Right lobe of liver (tissue), 6 donors: Measurements from ENCODE around the gene AGBL5. TPM values are rescaled to one million over a fixed set of nuclear protein-coding genes. Genes with fewer than 3 reads are reported as not detected.
"Not testable (repeated sequence)": the region's sequence is repeated elsewhere in the genome, so short reads cannot be mapped to it uniquely, and the experiment has no call there.

Experiments used
- ATAC-seq, 4 donors: fragments of 200-7000 bp; cut with Tn5 transposase; one replicate each; pipeline ENCODE4 v1.9.1; 2020; ENCODE audit warnings: mild to moderate bottlenecking in 4 of 4, moderate library complexity in 4 of 4
- DNase-seq, 3 donors: peaks; one replicate each; pipeline ENCODE4 v3.0.0-alpha.2; 2020
- H3K27ac ChIP-seq, 3 donors: fragments of 200-600 bp; one replicate each; pipeline ENCODE4 v1.8.0; 2022
- H3K27me3 ChIP-seq, 2 donors: fragments of 200-600 bp; one replicate each; pipeline ENCODE4 v1.8.0; 2022
- H3K36me3 ChIP-seq, 4 donors: fragments of 200-600 bp; sonication (generic) in 1 of 4; one replicate each; pipeline versions ENCODE4 v1.5.1 to v1.8.0; 2017 to 2022; ENCODE audit warnings: control low read depth in 1 of 4
- H3K4me1 ChIP-seq, 4 donors: fragments of 200-600 bp; sonication (generic) in 1 of 4; one replicate each; pipeline versions ENCODE4 v1.5.1 to v1.8.0; 2017 to 2022; ENCODE audit warnings: control low read depth in 1 of 4
- H3K4me3 ChIP-seq, 3 donors: fragments of 200-600 bp; one replicate each; pipeline ENCODE4 v1.8.0; 2022
- H3K9me3 ChIP-seq, 4 donors: fragments of 200-600 bp; sonication (generic) in 1 of 4; one replicate each; pipeline versions ENCODE4 v1.5.1 to v1.8.0; 2017 to 2022; ENCODE audit warnings: control low read depth in 1 of 4
- CTCF ChIP-seq, 4 donors: fragments of 200-600 bp in 3 of 4; fragments of 450-650 bp in 1 of 4; IDR thresholded peaks; one replicate each; pipeline versions ENCODE4 v1.5.1 to v1.8.0; 2016 to 2022; ENCODE audit warnings: antibody characterized with exemption in 4 of 4, mild to moderate bottlenecking in 2 of 4
- POLR2A ChIP-seq: fragments of 450-650 bp; IDR thresholded peaks from one replicate; pipeline ENCODE4 v1.6.1; 2017; ENCODE audit warnings: antibody characterized with exemption, mild to moderate bottlenecking
- WGBS: methylation state at CpG from one replicate; pipeline ENCODE4 v1.1.6; 2018; ENCODE audit warnings: low coverage, low lambda C conversion rate; ENCODE audit not compliant: insufficient coverage; ENCODE audit errors: missing lambda C conversion rate; 5-methylcytosine and 5-hydroxymethylcytosine counted together
- intact Hi-C, 2 donors: fragments of 100-400 bp; cut with DNase I; formaldehyde crosslinking; loops; one replicate each; pipeline versions ENCODE4 v1.11.2 to v1.14.1; 2022
- total RNA-seq, 6 experiments: library from RNA; depleted of rRNA in 2 of 6; stranded (reverse); fragments of >200 nt in 2 of 6; fragmentation: NEBNext Ultra II Directional in 3 of 6; extraction: Animal tissue kit (Norgen Biotek cat#: 25700) in 3 of 6; gene quantifications; one replicate each; pipeline versions ENCODE4 v1.1.0 to v1.2.4, GENCODE V29; 2016 to 2023
- donor health status: DM: no; HTN: yes; CAD: no.
- donor health status: DM: no; HTN: no; CAD: no.
- donor health status: DM: no; HTN: no; CAD: no.
- donor health status: DM: no; HTN: yes; CAD: no.
- donor health status: DM: no; HTN: yes; CAD: no.

Gene AGBL5
- total RNA-seq, 6 experiments from 2014 or later: 3.9 to 7.4 (median 6.4) TPM

- Histone ChIP-seq H3K9me3 (no peaks in the 10 kb centered on the region), H3K27me3 (no peaks in the 10 kb centered on the region), H3K4me1 (peaks cover 0 to 19% (median 8%) of the 10 kb centered on the region in 4 donors), H3K36me3 (peaks cover 0 to 38% (median 15%) of the 10 kb centered on the region in 4 donors), H3K27ac (no peak overlapping the region), H3K4me3 (no peak overlapping the region)
- intact Hi-C loops: no loop called here
- TF ChIP-seq CTCF (IDR thresholded peaks at IDR 0.05) (no peak), POLR2A (no peak)
- no peak for DNase-seq
- WGBS: 61% methylated on average over 10 of the region's 10 CpGs
- ATAC-seq: no peak
These were observed 48.6 kb downstream of the AGBL5 start for GRCh38 chr2:27100036-27100435.

GRCh38 chr2:27102329-27102728 is 50.9 kb downstream of the AGBL5 start:
- intact Hi-C loops: no loop called here
- ATAC-seq: peak; percentile 4 to 26 (median 14)
- no CpG with 5 or more reads among the region's 5 CpGs for WGBS

GRCh38 chr2:27105981-27106380 is 54.5 kb downstream of the AGBL5 start:
- no peak for ATAC-seq
- DNase-seq: no peak
- no peak for TF ChIP-seq POLR2A
- no peak for TF ChIP-seq CTCF (IDR thresholded peaks at IDR 0.05)
- Histone ChIP-seq H3K9me3 (no peaks in the 10 kb centered on the region), H3K36me3 (no peaks in the 10 kb centered on the region), H3K27ac (no peak overlapping the region), H3K4me3 (no peak overlapping the region), H3K27me3 (no peaks in the 10 kb centered on the region), H3K4me1 (no peaks in the 10 kb centered on the region)
- WGBS: 30% methylated on average over 3 of the region's 3 CpGs
- intact Hi-C loops: no loop called here

More at GRCh38 chr2:27102329-27102728, 50.9 kb downstream of the AGBL5 start:
- Histone ChIP-seq H3K4me3 (no peak overlapping the region), H3K9me3 (no peaks in the 10 kb centered on the region), H3K27ac (no peak overlapping the region), H3K4me1 (no peaks in the 10 kb centered on the region), H3K36me3 (peaks cover 0 to 29% (median 12%) of the 10 kb centered on the region in 4 donors), H3K27me3 (no peaks in the 10 kb centered on the region)
- DNase-seq: no peak
- TF ChIP-seq POLR2A (no peak), CTCF (IDR thresholded peaks at IDR 0.05) (no peak)

GRCh38 chr2:27108221-27108620 is 56.8 kb downstream of the AGBL5 start:
- no peak overlapping the region for H3K27ac ChIP-seq
- TF ChIP-seq CTCF (IDR thresholded peaks at IDR 0.05): no peak
- no peak for TF ChIP-seq POLR2A
- intact Hi-C loops: no loop called here
- DNase-seq: no peak
- no peaks in the 10 kb centered on the region for H3K27me3 ChIP-seq
- 62% methylated on average over 2 of the region's 2 CpGs for WGBS
- no peak for ATAC-seq
- H3K4me3 ChIP-seq: no peak overlapping the region
- H3K9me3 ChIP-seq: no peaks in the 10 kb centered on the region
- H3K36me3 ChIP-seq: no peaks in the 10 kb centered on the region
- no peaks in the 10 kb centered on the region for H3K4me1 ChIP-seq

- 90% methylated on average over 2 of the region's 3 CpGs for WGBS
- no peaks in the 10 kb centered on the region for H3K27me3 ChIP-seq
- H3K4me3 ChIP-seq: no peak overlapping the region
- no peak for TF ChIP-seq CTCF (IDR thresholded peaks at IDR 0.05)
- no peak for TF ChIP-seq POLR2A
- no peaks in the 10 kb centered on the region for H3K36me3 ChIP-seq
- H3K27ac ChIP-seq: no peak overlapping the region
- DNase-seq: no peak
- intact Hi-C loops: no loop called here
- no peaks in the 10 kb centered on the region for H3K9me3 ChIP-seq
- ATAC-seq: no peak
- H3K4me1 ChIP-seq: no peaks in the 10 kb centered on the region
These were observed 57.6 kb downstream of the AGBL5 start for GRCh38 chr2:27109083-27109482.

GRCh38 chr2:27110603-27111352 is 59.3 kb downstream of the AGBL5 start:
- DNase-seq, H3K4me3 ChIP-seq, H3K9me3 ChIP-seq, H3K4me1 ChIP-seq, ATAC-seq, H3K27me3 ChIP-seq, intact Hi-C loops, H3K27ac ChIP-seq, H3K36me3 ChIP-seq: not testable (repeated sequence)
- 85% methylated on average over 18 of the region's 24 CpGs for WGBS
